22Rv1 (cell line): Measurements from ENCODE around the gene CERS5.

Source experiments
- ZFX ChIP-seq: fragments of 450-650 bp; IDR thresholded peaks from 2 replicates; pipeline ENCODE4 v1.6.1; 2017; ENCODE audit warnings: antibody characterized with exemption, borderline replicate concordance
- TF ChIP-seq, protein P1 (sequence below): fragments of 450-650 bp; IDR thresholded peaks from 2 replicates; pipeline ENCODE4 v1.5.1; 2017; ENCODE audit warnings: mild to moderate bottlenecking

DNA sequence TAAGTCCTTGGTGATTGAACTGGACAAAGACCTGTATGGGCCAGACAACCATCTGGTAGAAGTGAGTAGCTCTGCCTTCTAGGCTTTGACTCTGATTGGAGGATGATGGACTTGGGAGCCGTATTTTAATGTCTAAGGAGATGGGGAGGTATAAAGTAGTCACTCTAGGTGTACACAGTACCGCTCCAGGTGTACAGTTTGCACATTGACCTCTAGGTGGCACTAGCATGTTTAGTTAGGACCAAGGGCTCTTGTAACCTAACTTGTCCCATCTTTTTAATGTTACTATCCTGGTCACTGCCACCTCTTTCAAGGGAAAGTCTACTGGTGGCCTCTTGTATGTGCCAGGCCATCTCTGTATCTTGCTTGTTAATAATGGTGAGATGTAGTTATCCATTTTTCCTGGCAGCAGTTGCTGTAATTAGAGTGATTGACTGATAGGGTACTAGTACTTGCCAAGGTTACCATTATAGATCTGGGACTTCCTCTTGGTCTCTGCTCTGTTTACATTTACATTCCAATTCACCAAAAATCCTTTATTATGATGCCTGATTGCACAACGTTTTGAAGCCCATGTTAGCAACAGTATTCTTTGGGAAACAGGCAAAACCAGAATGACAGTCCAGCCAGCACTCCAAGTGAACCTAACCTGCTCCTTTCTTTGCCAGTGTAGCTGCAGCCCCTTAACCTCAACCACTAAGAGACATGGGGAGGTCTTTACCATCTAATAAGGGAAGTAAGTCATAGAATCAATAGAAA is 78.4 kb downstream of the CERS5 start:
- TF ChIP-seq, protein P1, sequence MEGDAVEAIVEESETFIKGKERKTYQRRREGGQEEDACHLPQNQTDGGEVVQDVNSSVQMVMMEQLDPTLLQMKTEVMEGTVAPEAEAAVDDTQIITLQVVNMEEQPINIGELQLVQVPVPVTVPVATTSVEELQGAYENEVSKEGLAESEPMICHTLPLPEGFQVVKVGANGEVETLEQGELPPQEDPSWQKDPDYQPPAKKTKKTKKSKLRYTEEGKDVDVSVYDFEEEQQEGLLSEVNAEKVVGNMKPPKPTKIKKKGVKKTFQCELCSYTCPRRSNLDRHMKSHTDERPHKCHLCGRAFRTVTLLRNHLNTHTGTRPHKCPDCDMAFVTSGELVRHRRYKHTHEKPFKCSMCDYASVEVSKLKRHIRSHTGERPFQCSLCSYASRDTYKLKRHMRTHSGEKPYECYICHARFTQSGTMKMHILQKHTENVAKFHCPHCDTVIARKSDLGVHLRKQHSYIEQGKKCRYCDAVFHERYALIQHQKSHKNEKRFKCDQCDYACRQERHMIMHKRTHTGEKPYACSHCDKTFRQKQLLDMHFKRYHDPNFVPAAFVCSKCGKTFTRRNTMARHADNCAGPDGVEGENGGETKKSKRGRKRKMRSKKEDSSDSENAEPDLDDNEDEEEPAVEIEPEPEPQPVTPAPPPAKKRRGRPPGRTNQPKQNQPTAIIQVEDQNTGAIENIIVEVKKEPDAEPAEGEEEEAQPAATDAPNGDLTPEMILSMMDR = peak; percentile 98
- TF ChIP-seq ZFX = no peak
